Heart left ventricle (tissue), 16 donors: ENCODE measurements around the gene ZNF582. TPM values are rescaled to one million over a fixed set of nuclear protein-coding genes. Genes with fewer than 3 reads are reported as not detected.

Source experiments
- ATAC-seq, 4 donors: fragments of 200-7000 bp; cut with Tn5 transposase; one replicate each; pipeline ENCODE4 v1.9.1; 2020 to 2022; ENCODE audit warnings: moderate library complexity in 4 of 4, mild to moderate bottlenecking in 3 of 4, moderate number of reproducible peaks in 1 of 4
- DNase-seq, 5 donors: peaks; one replicate each; pipeline ENCODE4 v3.0.0-alpha.2; 2020
- H3K27ac ChIP-seq, 12 donors: fragments of 200-600 bp; sonication (generic) in 4 of 12; one replicate each; pipeline versions ENCODE4 v1.5.0 to v1.8.0; 2016 to 2022; ENCODE audit warnings: mild to moderate bottlenecking in 2 of 12
- H3K27me3 ChIP-seq, 9 donors: fragments of 200-600 bp; sonication (generic) in 2 of 9; one replicate each; pipeline versions ENCODE4 v1.5.1 to v1.8.0; 2016 to 2022; ENCODE audit warnings: mild to moderate bottlenecking in 3 of 9
- H3K36me3 ChIP-seq, 9 donors: fragments of 200-600 bp; sonication (generic) in 2 of 9; one replicate each; pipeline versions ENCODE4 v1.5.0 to v1.8.0; 2018 to 2022; ENCODE audit warnings: mild to moderate bottlenecking in 2 of 9
- H3K4me1 ChIP-seq, 12 donors: fragments of 200-600 bp; sonication (generic) in 4 of 12; one replicate each; pipeline versions ENCODE4 v1.5.0 to v1.8.0; 2016 to 2022; ENCODE audit warnings: mild to moderate bottlenecking in 3 of 12
- H3K4me3 ChIP-seq, 12 donors: fragments of 200-600 bp; sonication (generic) in 4 of 12; one replicate each; pipeline versions ENCODE4 v1.5.0 to v1.8.0; 2017 to 2022; ENCODE audit warnings: mild to moderate bottlenecking in 9 of 12, moderate library complexity in 4 of 12
- H3K9me3 ChIP-seq, 12 donors: fragments of 200-600 bp; sonication (generic) in 4 of 12; one replicate each; pipeline versions ENCODE4 v1.5.0 to v1.8.0; 2016 to 2022; ENCODE audit warnings: mild to moderate bottlenecking in 1 of 12
- CTCF ChIP-seq, 12 donors: fragments of 200-600 bp; sonication (generic) in 4 of 12; IDR thresholded peaks; one replicate each; pipeline versions ENCODE4 v1.5.0 to v1.8.0; 2018 to 2022; ENCODE audit warnings: antibody characterized with exemption in 12 of 12, mild to moderate bottlenecking in 5 of 12
- POLR2A ChIP-seq, 2 donors: fragments of 450-650 bp; IDR thresholded peaks; one replicate each; pipeline ENCODE4 v1.6.1; 2017; ENCODE audit warnings: antibody characterized with exemption in 2 of 2, mild to moderate bottlenecking in 2 of 2, moderate library complexity in 2 of 2
- WGBS, 4 donors: extraction: QIAGEN DNeasy Blood & Tissue Kit in 2 of 4; methylation state at CpG; one replicate each; pipeline versions ENCODE4 v1.1.5 to v1.1.7; 2013 to 2018; 5-methylcytosine and 5-hydroxymethylcytosine counted together
- intact Hi-C, 10 donors: fragments of 100-400 bp; cut with DNase I; formaldehyde crosslinking; loops; one replicate each; pipeline versions ENCODE4 v1.11.1 to v1.14.2; 2022
- polyA plus RNA-seq, 2 donors: library from polyadenylated mRNA; stranded (reverse); fragments of 200-250 nt; gene quantifications; one replicate each; pipeline ENCODE4 v1.2.3, GENCODE V29; 2013
- total RNA-seq, 9 donors: library from RNA; depleted of rRNA in 2 of 9; stranded (reverse); fragments of >200 nt in 2 of 9; fragmentation: NEBNext Ultra II Directional in 3 of 9; extraction: Animal tissue kit (Norgen Biotek cat#: 25700) in 3 of 9; gene quantifications; one replicate each; pipeline versions ENCODE4 v1.1.0 to v1.2.4, GENCODE V29; 2016 to 2023
- donor health status: ischemic (EF 13 %, LVEDD 7.1; RV severe dilation, severe dysfunction).
- donor health status: healthy with polysubstance abuse.
- donor health status: DM: no; HTN: yes; CAD: no.
- donor health status: DM: no; HTN: no; CAD: no.
- donor health status: ischemic (EF 25% LVEDD 6.9; RV normal size, moderate dysfunction).
- donor health status: ischemic (EF 25% LVEDD 5.7; RV mildly dilated, moderate dysfunction).
- donor health status: healthy.
- donor health status: DM: yes; HTN: yes; CAD: no.
- donor health status: ischemic (EF 35%, LVEDD 5.7; RV mildly dilated, moderate dysfunction).
- donor health status: nonischemic (EF 11% LVEDD 7.7; RV severe dilation, severe dysfunction).
- donor health status: DM: yes; HTN: yes; CAD: no.
- donor health status: PGD.
- donor health status: ischemic (EF 29% LVEDD 5.4; RV normal size, mild dysfunction).
- donor health status: nonischemic (EF 23%, LVEDD 6.1; RV moderate dilation, normal function).

ZNF582 gene
- total and polyA plus RNA-seq, 11 donors, result 3.5 to 7.2 (median 5.0) TPM

- H3K27me3 ChIP-seq, result no peaks in the 10 kb centered on the region
- DNase-seq (no peak), ATAC-seq (no peak)
- peaks cover 0 to 19% (median 14%) of the 10 kb centered on the region in 9 donors for H3K36me3 ChIP-seq
- no peak overlapping the region for H3K27ac ChIP-seq
- no peak overlapping the region for H3K4me3 ChIP-seq
- TF ChIP-seq POLR2A (IDR thresholded peaks at IDR 0.05) (no peak), CTCF (IDR thresholded peaks at IDR 0.05) (no peak)
- H3K4me1 ChIP-seq, result peaks cover 0 to 15% (median 6%) of the 10 kb centered on the region in 12 donors
- intact Hi-C loops, result loop anchor here in 3 of 10 donors (10.0 kb wide), 2 partner anchors 76 to 106 kb away; partner anchors contain the start of genes ZNF471 (in 2 of the 3) and ZNF667 (in 1 of the 3)
- peaks cover 0 to 86% (median 16%) of the 10 kb centered on the region in 12 donors for H3K9me3 ChIP-seq
- WGBS, 4 donors, result 67 to 70% (median 68%) methylated on average over 5 of the region's 5 CpGs
Observed at GRCh38 chr19:56398809-56399208, 5.5 kb upstream of the ZNF582 start.

GRCh38 chr19:56383826-56384605, 9.3 kb downstream of the ZNF582 start:
- Histone ChIP-seq H3K4me3 (no peak overlapping the region), H3K36me3 (peaks cover 0 to 62% (median 40%) of the 10 kb centered on the region in 9 donors), H3K27me3 (no peaks in the 10 kb centered on the region), H3K9me3 (peaks cover 0 to 83% (median 0%) of the 10 kb centered on the region in 12 donors), H3K4me1 (no peaks in the 10 kb centered on the region), H3K27ac (no peak overlapping the region)
- ATAC-seq, result no peak
- intact Hi-C loops, result no loop called here
- WGBS, 4 donors, result 88 to 93% (median 91%) methylated on average over 8 of the region's 8 CpGs
- DNase-seq, result no peak
- TF ChIP-seq CTCF (IDR thresholded peaks at IDR 0.05), result no peak
- TF ChIP-seq POLR2A (IDR thresholded peaks at IDR 0.05), result no peak

DNA sequence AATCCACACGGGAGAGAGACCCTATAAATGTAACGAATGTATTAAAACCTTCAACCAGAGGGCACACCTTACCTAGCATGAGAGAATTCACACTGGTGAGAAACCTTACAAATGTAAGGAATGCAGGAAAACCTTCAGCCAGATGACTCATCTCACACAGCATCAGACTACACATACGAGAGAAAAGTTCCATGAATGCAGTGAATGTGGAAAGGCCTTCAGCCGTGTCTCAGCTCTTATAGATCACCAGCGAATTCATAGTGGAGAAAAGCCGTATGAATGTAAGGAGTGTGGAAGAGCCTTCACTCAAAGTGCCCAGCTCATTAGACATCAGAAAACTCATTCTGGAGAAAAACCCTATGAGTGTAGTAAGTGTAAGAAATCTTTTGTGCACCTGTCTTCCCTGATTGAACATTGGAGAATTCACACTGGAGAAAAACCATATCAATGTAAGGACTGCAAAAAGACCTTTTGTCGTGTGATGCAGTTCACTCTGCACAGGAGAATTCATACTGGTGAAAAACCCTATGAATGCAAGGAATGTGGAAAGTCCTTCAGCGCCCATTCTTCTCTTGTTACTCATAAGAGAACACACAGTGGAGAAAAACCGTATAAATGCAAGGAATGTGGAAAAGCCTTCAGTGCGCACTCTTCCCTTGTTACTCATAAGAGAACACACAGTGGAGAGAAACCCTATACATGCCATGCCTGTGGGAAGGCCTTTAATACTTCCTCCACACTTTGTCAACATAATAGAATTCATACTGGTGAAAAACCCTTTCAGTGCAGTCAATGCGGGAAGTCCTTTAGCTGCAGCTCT, 16.0 kb downstream of the ZNF582 start:
- no peaks in the 10 kb centered on the region for H3K4me1 ChIP-seq
- 90 to 93% (median 92%) methylated on average over 11 of the region's 11 CpGs for WGBS, 4 donors
- no peak for DNase-seq
- intact Hi-C loops, result no loop called here
- peaks cover 8 to 72% (median 63%) of the 10 kb centered on the region in 9 donors for H3K36me3 ChIP-seq
- no peak for TF ChIP-seq CTCF (IDR thresholded peaks at IDR 0.05)
- TF ChIP-seq POLR2A (IDR thresholded peaks at IDR 0.05), result no peak
- H3K9me3 ChIP-seq, result peaks cover 0 to 93% (median 5%) of the 10 kb centered on the region in 12 donors
- no peaks in the 10 kb centered on the region for H3K27me3 ChIP-seq
- no peak overlapping the region for H3K27ac ChIP-seq
- H3K4me3 ChIP-seq, result no peak overlapping the region
- ATAC-seq, result no peak

DNA sequence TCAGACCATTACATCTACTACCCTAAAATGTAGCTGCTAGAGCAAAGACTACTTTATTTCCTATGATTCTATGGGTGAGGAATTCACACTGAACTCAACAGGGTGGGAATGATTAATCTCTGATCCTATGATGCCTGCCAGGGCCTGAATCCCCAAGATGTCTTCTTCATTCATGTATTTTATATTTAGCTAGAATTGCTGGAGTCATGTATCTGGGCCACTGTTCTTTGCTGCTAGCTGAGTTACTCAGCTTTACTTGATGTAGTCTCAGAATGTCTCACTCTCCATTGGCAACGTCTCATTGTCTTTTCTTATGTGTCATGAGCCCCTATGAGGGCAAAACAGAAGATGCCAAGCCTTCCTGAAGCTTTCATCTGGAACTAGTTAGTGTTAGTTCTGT, 21.1 kb downstream of the ZNF582 start:
- Histone ChIP-seq H3K27ac (no peak overlapping the region), H3K4me3 (no peak overlapping the region), H3K27me3 (no peaks in the 10 kb centered on the region), H3K9me3 (peaks cover 0 to 54% (median 5%) of the 10 kb centered on the region in 12 donors), H3K4me1 (peaks cover 0 to 24% (median 20%) of the 10 kb centered on the region in 12 donors), H3K36me3 (peaks cover 8 to 79% (median 65%) of the 10 kb centered on the region in 9 donors)
- intact Hi-C loops, result no loop called here
- ATAC-seq, result no peak
- 79 to 96% (median 86%) methylated on average over 1 of the region's 1 CpG for WGBS, 4 donors
- no peak for TF ChIP-seq CTCF (IDR thresholded peaks at IDR 0.05)
- TF ChIP-seq POLR2A (IDR thresholded peaks at IDR 0.05), result no peak
- no peak for DNase-seq
